GM12878 (cell line): Measurements from ENCODE around the gene RPL29.

Experiments used
- ATF7 ChIP-seq: fragments of 450-650 bp; IDR thresholded peaks from 2 replicates; pipeline ENCODE4 v1.6.1; 2016; ENCODE audit warnings: low read depth, mild to moderate bottlenecking
- BACH1 ChIP-seq: fragments of 450-650 bp; IDR thresholded peaks from 2 replicates; pipeline ENCODE4 v1.6.1; 2017; ENCODE audit warnings: mild to moderate bottlenecking, borderline replicate concordance
- CTCF ChIP-seq, 3 experiments: IDR thresholded peaks in 2 of 3; conservative IDR thresholded peaks in 1 of 3; 2 replicates each; pipeline ENCODE4 v1.5.1; 2011; ENCODE audit warnings: low read depth in 3 of 3, low read length in 3 of 3, mild to moderate bottlenecking in 3 of 3, control low read depth in 2 of 3, moderate library complexity in 2 of 3, inconsistent platforms in 1 of 3, mixed read lengths in 1 of 3; ENCODE audit not compliant: control insufficient read depth in 2 of 3, insufficient read depth in 1 of 3; ENCODE audit errors: extremely low read depth in 1 of 3
- HDAC2 ChIP-seq: fragments of 200-600 bp; sonication (generic); IDR thresholded peaks from 2 replicates; pipeline ENCODE4 v1.6.1; 2017
- NBN ChIP-seq: fragments of 450-650 bp; IDR thresholded peaks from 2 replicates; pipeline ENCODE4 v1.6.1; 2016
- NRF1 ChIP-seq: conservative IDR thresholded peaks from 2 replicates; pipeline ENCODE4 v1.6.1; 2011; ENCODE audit warnings: mild to moderate bottlenecking, low read depth, low read length, improper control_type of control experiment
- SP1 ChIP-seq: IDR thresholded peaks from one replicate; pipeline ENCODE4 v1.6.1; 2011; ENCODE audit warnings: low read depth, low read length
- SRF ChIP-seq, 2 experiments: IDR thresholded peaks; 2 replicates each; pipeline ENCODE4 v1.6.1; 2011; ENCODE audit warnings: low read depth in 2 of 2, low read length in 2 of 2, mild to moderate bottlenecking in 1 of 2, moderate library complexity in 1 of 2
- STAT3 ChIP-seq: IDR thresholded peaks from 2 replicates; pipeline ENCODE4 v1.6.1; 2011; ENCODE audit warnings: low read depth, low read length, improper control_type of control experiment
- USF2 ChIP-seq: IDR thresholded peaks from 2 replicates; pipeline ENCODE4 v1.6.1; 2011; ENCODE audit warnings: low read depth, low read length, improper control_type of control experiment, borderline replicate concordance

GRCh38 chr3:52005571-52005986 lies 9.9 kb upstream of the RPL29 start:
- TF ChIP-seq HDAC2 (no peak), ATF7 (no peak), CTCF (IDR thresholded peaks at IDR 0.05 in 2 of 3, conservative IDR thresholded peaks at IDR 0.05 in 1 of 3; ENCODE audit: control insufficient read depth in 2 of 3, extremely low read depth in 1 of 3, insufficient read depth in 1 of 3, low read depth in 3 of 3, low read length in 3 of 3) (no peak), SRF (IDR thresholded peaks at IDR 0.05; ENCODE audit: low read depth in 2 of 2, low read length in 2 of 2) (no peak), NBN (no peak), USF2 (no peak), SP1 (no peak), BACH1 (no peak), NRF1 (no peak), STAT3 (no peak)
